ENCODE data around the gene LRRC71.

The LRRC71 gene

GRCh38 chr1:156885314-156885713, 35.1 kb upstream of the LRRC71 start:
- TF ChIP-seq POLR2A (IDR thresholded peaks at IDR 0.05; ENCODE audit: low read length) (no peak), GATA1 (IDR thresholded peaks at IDR 0.05; ENCODE audit: low read depth, low read length) (no peak)
- DNase-seq: no peak

- no peak for DNase-seq
- TF ChIP-seq POLR2A (IDR thresholded peaks at IDR 0.05; ENCODE audit: low read length) (no peak), GATA1 (IDR thresholded peaks at IDR 0.05; ENCODE audit: low read depth, low read length) (no peak)
These were observed 34.5 kb upstream of the LRRC71 start for GRCh38 chr1:156885880-156886355.

GRCh38 chr1:156886583-156887281, 33.7 kb upstream of the LRRC71 start:
- TF ChIP-seq GATA1 (IDR thresholded peaks at IDR 0.05; ENCODE audit: low read depth, low read length) (no peak), POLR2A (IDR thresholded peaks at IDR 0.05; ENCODE audit: low read length) (no peak)
- no peak for DNase-seq

GRCh38 chr1:156887317-156887716, 33.1 kb upstream of the LRRC71 start:
- TF ChIP-seq POLR2A (IDR thresholded peaks at IDR 0.05; ENCODE audit: low read length): no peak
- no peak for TF ChIP-seq GATA1 (IDR thresholded peaks at IDR 0.05; ENCODE audit: low read depth, low read length)
- no peak for DNase-seq

GRCh38 chr1:156887734-156888133, 32.7 kb upstream of the LRRC71 start:
- DNase-seq: no peak
- TF ChIP-seq POLR2A (IDR thresholded peaks at IDR 0.05; ENCODE audit: low read length): no peak
- TF ChIP-seq GATA1 (IDR thresholded peaks at IDR 0.05; ENCODE audit: low read depth, low read length): no peak

- DNase-seq: peak; percentile 75 to 87
- no peak for TF ChIP-seq GATA1 (IDR thresholded peaks at IDR 0.05; ENCODE audit: low read depth, low read length)
- TF ChIP-seq POLR2A (IDR thresholded peaks at IDR 0.05; ENCODE audit: low read length): no peak
These were observed 30.4 kb upstream of the LRRC71 start for GRCh38 chr1:156889802-156890580.

- no peak for TF ChIP-seq POLR2A (IDR thresholded peaks at IDR 0.05; ENCODE audit: low read length)
- no peak for TF ChIP-seq GATA1 (IDR thresholded peaks at IDR 0.05; ENCODE audit: low read depth, low read length)
- peak; percentile 90 to 94 for DNase-seq
These were observed 28.0 kb upstream of the LRRC71 start for GRCh38 chr1:156892190-156893047.

- TF ChIP-seq GATA1 (IDR thresholded peaks at IDR 0.05; ENCODE audit: low read depth, low read length) (no peak), POLR2A (IDR thresholded peaks at IDR 0.05; ENCODE audit: low read length) (no peak)
- peak in 1 of 2 experiments; percentile 8 for DNase-seq
These were observed 27.1 kb upstream of the LRRC71 start, which contains the start of gene PEAR1 for GRCh38 chr1:156893048-156893953. PEAR1 (plus strand) TSS chr1:156893718; CDS start chr1:156903927, 10,209 bp downstream.

GRCh38 chr1:156894001-156894400, 26.4 kb upstream of the LRRC71 start:
- peak in 1 of 2 experiments; percentile 34 for DNase-seq
- TF ChIP-seq GATA1 (IDR thresholded peaks at IDR 0.05; ENCODE audit: low read depth, low read length) (no peak), POLR2A (IDR thresholded peaks at IDR 0.05; ENCODE audit: low read length) (no peak)

- peak; percentile 94 for TF ChIP-seq POLR2A (IDR thresholded peaks at IDR 0.05; ENCODE audit: low read length)
- no peak for TF ChIP-seq GATA1 (IDR thresholded peaks at IDR 0.05; ENCODE audit: low read depth, low read length)
- peak; percentile 83 to 90 for DNase-seq
These were observed 25.5 kb upstream of the LRRC71 start for GRCh38 chr1:156894711-156895454.

GRCh38 chr1:156895455-156895812, 25.0 kb upstream of the LRRC71 start:
- TF ChIP-seq GATA1 (IDR thresholded peaks at IDR 0.05; ENCODE audit: low read depth, low read length) (no peak), POLR2A (IDR thresholded peaks at IDR 0.05; ENCODE audit: low read length) (no peak)
- DNase-seq: no peak

GRCh38 chr1:156895927-156896326, 24.5 kb upstream of the LRRC71 start:
- no peak for TF ChIP-seq POLR2A (IDR thresholded peaks at IDR 0.05; ENCODE audit: low read length)
- no peak for TF ChIP-seq GATA1 (IDR thresholded peaks at IDR 0.05; ENCODE audit: low read depth, low read length)
- no peak for DNase-seq

All from erythroblast (primary cell).